Liver (tissue), 9 donors: ENCODE measurements around the gene VPS39. TPM values are rescaled to one million over a fixed set of nuclear protein-coding genes. Genes with fewer than 3 reads are reported as not detected.

Experiments used
- DNase-seq: peaks from one replicate; pipeline ENCODE4 v3.0.0-alpha.2; 2017; ENCODE audit warnings: low spot score
- H3K27ac ChIP-seq, 2 donors: one replicate each; pipeline ENCODE4 v1.7.0; 2013; ENCODE audit warnings: inconsistent platforms in 2 of 2, low read length in 2 of 2, control low read depth in 1 of 2, low read depth in 1 of 2, mild to moderate bottlenecking in 1 of 2
- H3K27me3 ChIP-seq, 4 donors: one replicate each; pipeline versions ENCODE4 v1.6.1 to v1.7.0; 2013; ENCODE audit warnings: low read length in 3 of 4, inconsistent platforms in 1 of 4, mild to moderate bottlenecking in 1 of 4, moderate library complexity in 1 of 4; ENCODE audit not compliant: control insufficient read depth in 4 of 4, insufficient read depth in 4 of 4
- H3K36me3 ChIP-seq, 4 donors: one replicate each; pipeline versions ENCODE4 v1.6.1 to v1.7.0; 2013; ENCODE audit warnings: low read length in 3 of 4, mild to moderate bottlenecking in 3 of 4, low read depth in 1 of 4, moderate library complexity in 1 of 4; ENCODE audit not compliant: control insufficient read depth in 4 of 4, insufficient read depth in 3 of 4
- H3K4me1 ChIP-seq, 4 donors: one replicate each; pipeline versions ENCODE4 v1.6.1 to v1.7.0; 2013; ENCODE audit warnings: low read length in 3 of 4, mild to moderate bottlenecking in 3 of 4, moderate library complexity in 1 of 4; ENCODE audit not compliant: control insufficient read depth in 4 of 4, insufficient read depth in 4 of 4
- H3K4me3 ChIP-seq, 3 donors: one replicate each; pipeline versions ENCODE4 v1.6.1 to v1.7.0; 2013; ENCODE audit warnings: low read length in 3 of 3, control low read depth in 1 of 3, low read depth in 1 of 3, mild to moderate bottlenecking in 1 of 3
- H3K9ac ChIP-seq, 2 donors: one replicate each; pipeline ENCODE4 v1.7.0; 2013; ENCODE audit warnings: low read length in 2 of 2, mild to moderate bottlenecking in 2 of 2, moderate library complexity in 2 of 2, control low read depth in 1 of 2, low read depth in 1 of 2
- H3K9me3 ChIP-seq, 4 donors: one replicate each; pipeline versions ENCODE4 v1.6.1 to v1.7.0; 2013; ENCODE audit warnings: low read length in 3 of 4; ENCODE audit not compliant: control insufficient read depth in 4 of 4
- ATF3 ChIP-seq: IDR thresholded peaks from 2 replicates; pipeline ENCODE4 v1.6.1; 2016; ENCODE audit warnings: antibody characterized with exemption
- EGR1 ChIP-seq, 2 donors: IDR thresholded peaks; 2 replicates each; pipeline ENCODE4 v1.6.1; 2016 to 2018; ENCODE audit warnings: antibody characterized with exemption in 2 of 2, low read depth in 2 of 2
- FOXA1 ChIP-seq: IDR thresholded peaks from 2 replicates; pipeline ENCODE4 v1.6.1; 2016; ENCODE audit warnings: antibody characterized with exemption
- FOXA2 ChIP-seq: IDR thresholded peaks from 2 replicates; pipeline ENCODE4 v1.6.1; 2016; ENCODE audit warnings: antibody characterized with exemption
- GABPA ChIP-seq, 2 donors: IDR thresholded peaks in 1 of 2; conservative IDR thresholded peaks in 1 of 2; 2 replicates each; pipeline ENCODE4 v1.6.1; 2016; ENCODE audit warnings: antibody characterized with exemption in 2 of 2, mild to moderate bottlenecking in 1 of 2, moderate library complexity in 1 of 2
- HNF4A ChIP-seq, 2 donors: conservative IDR thresholded peaks; 2 replicates each; pipeline ENCODE4 v1.6.1; 2016; ENCODE audit warnings: antibody characterized with exemption in 2 of 2, mild to moderate bottlenecking in 2 of 2
- HNF4G ChIP-seq: IDR thresholded peaks from 2 replicates; pipeline ENCODE4 v1.6.1; 2016; ENCODE audit warnings: antibody characterized with exemption
- JUND ChIP-seq, 2 donors: IDR thresholded peaks; 2 replicates each; pipeline ENCODE4 v1.6.1; 2016; ENCODE audit warnings: antibody characterized with exemption in 2 of 2
- MAX ChIP-seq: IDR thresholded peaks from 2 replicates; pipeline ENCODE4 v1.6.1; 2016; ENCODE audit warnings: antibody characterized with exemption
- NR2F2 ChIP-seq: IDR thresholded peaks from 2 replicates; pipeline ENCODE4 v1.6.1; 2016; ENCODE audit warnings: antibody characterized with exemption
- REST ChIP-seq: IDR thresholded peaks from 2 replicates; pipeline ENCODE4 v1.6.1; 2016; ENCODE audit warnings: antibody characterized with exemption, mild to moderate bottlenecking
- RXRA ChIP-seq, 2 donors: IDR thresholded peaks; 2 replicates each; pipeline ENCODE4 v1.6.1; 2017 to 2018; ENCODE audit warnings: antibody characterized with exemption in 2 of 2, mild to moderate bottlenecking in 1 of 2
- TAF1 ChIP-seq: conservative IDR thresholded peaks from 2 replicates; pipeline ENCODE4 v1.6.1; 2016; ENCODE audit warnings: antibody characterized with exemption, mild to moderate bottlenecking
- YY1 ChIP-seq: IDR thresholded peaks from 2 replicates; pipeline ENCODE4 v1.6.1; 2016; ENCODE audit warnings: antibody characterized with exemption, mild to moderate bottlenecking
- ZBTB33 ChIP-seq: IDR thresholded peaks from 2 replicates; pipeline ENCODE4 v1.6.1; 2016; ENCODE audit warnings: antibody characterized with exemption
- WGBS: extraction: QIAGEN DNeasy Blood & Tissue Kit; methylation state at CpG from one replicate; pipeline ENCODE4 v1.1.7; 2013; 5-methylcytosine and 5-hydroxymethylcytosine counted together
- polyA plus RNA-seq, 2 donors: library from polyadenylated mRNA; stranded (reverse) in 1 of 2; unstranded in 1 of 2; fragments of 200-250 nt in 1 of 2; fragments of >200 nt in 1 of 2; fragmentation: Nextera tagmentation in 1 of 2; extraction: Ambion mirVana in 1 of 2; gene quantifications; one replicate each; pipeline versions ENCODE4 v1.2.1 to v1.2.3, GENCODE V29; 2013 to 2015
- total RNA-seq, 2 donors: library from RNA; depleted of rRNA; stranded (reverse); fragments of >200 nt; gene quantifications; one replicate each; pipeline ENCODE4 v1.2.3, GENCODE V29; 2014
- donor health status: healthy.
- donor health status: healthy.
- donor health status: healthy.
- donor health status: healthy.
- donor health status: healthy.

The VPS39 gene
- total and polyA plus RNA-seq, 4 donors: 11.1 to 41.2 (median 16.8) TPM

- no peak for TF ChIP-seq MAX
- no peak for TF ChIP-seq GABPA (IDR thresholded peaks at IDR 0.05 in 1 of 2, conservative IDR thresholded peaks at IDR 0.05 in 1 of 2)
- no peak for TF ChIP-seq HNF4G
- no peak for TF ChIP-seq HNF4A (conservative IDR thresholded peaks at IDR 0.05)
- no peak for TF ChIP-seq TAF1
- TF ChIP-seq YY1: no peak
- no peak for TF ChIP-seq RXRA (IDR thresholded peaks at IDR 0.05)
- no peak for TF ChIP-seq EGR1 (IDR thresholded peaks at IDR 0.05; ENCODE audit: low read depth in 2 of 2)
- TF ChIP-seq FOXA1: no peak
- TF ChIP-seq ATF3: no peak
Measured at GRCh38 chr15:42156243-42156922, 51.7 kb downstream of the VPS39 start, which contains the start of gene PLA2G4F (continued).

GRCh38 chr15:42155546-42156242 is 52.4 kb downstream of the VPS39 start:
- no peak for DNase-seq
- Histone ChIP-seq H3K9me3 (no peaks in the 10 kb centered on the region), H3K9ac (no peak overlapping the region), H3K27me3 (no peaks in the 10 kb centered on the region), H3K27ac (no peak overlapping the region), H3K4me3 (no peak overlapping the region), H3K4me1 (no peaks in the 10 kb centered on the region), H3K36me3 (peaks cover 5 to 21% (median 12%) of the 10 kb centered on the region in 4 donors)
- TF ChIP-seq ZBTB33 (no peak), FOXA1 (no peak), HNF4G (no peak), REST (no peak), FOXA2 (no peak), GABPA (IDR thresholded peaks at IDR 0.05 in 1 of 2, conservative IDR thresholded peaks at IDR 0.05 in 1 of 2) (no peak), EGR1 (IDR thresholded peaks at IDR 0.05; ENCODE audit: low read depth in 2 of 2) (no peak), NR2F2 (no peak), JUND (IDR thresholded peaks at IDR 0.05) (no peak), ATF3 (no peak), TAF1 (no peak), MAX (no peak), YY1 (no peak)
- 63% methylated on average over 27 of the region's 27 CpGs for WGBS
